Muscle of leg (tissue), 11 donors: Measurements from ENCODE around the gene GRB7. TPM values are rescaled to one million over a fixed set of nuclear protein-coding genes. Genes with fewer than 3 reads are reported as not detected.
"Not testable (repeated sequence)": the region's sequence is repeated elsewhere in the genome, so short reads cannot be mapped to it uniquely, and the experiment has no call there.

ENCODE experiments used
- DNase-seq: peaks from one replicate; pipeline ENCODE4 v3.0.0; 2013
- H3K27ac ChIP-seq: one replicate; pipeline ENCODE4 v1.5.1; 2013; ENCODE audit warnings: mild to moderate bottlenecking, low read length, control low read depth
- H3K27me3 ChIP-seq: one replicate; pipeline ENCODE4 v1.6.1; 2013; ENCODE audit warnings: low read length; ENCODE audit not compliant: control insufficient read depth, insufficient read depth
- H3K36me3 ChIP-seq: one replicate; pipeline ENCODE4 v1.6.1; 2013; ENCODE audit warnings: low read length; ENCODE audit not compliant: control insufficient read depth, insufficient read depth
- H3K4me1 ChIP-seq: one replicate; pipeline ENCODE4 v1.6.1; 2013; ENCODE audit warnings: low read length; ENCODE audit not compliant: control insufficient read depth, insufficient read depth
- H3K4me3 ChIP-seq: one replicate; pipeline ENCODE4 v1.5.1; 2013; ENCODE audit warnings: low read length, control low read depth
- H3K9me3 ChIP-seq: replicated peaks from 2 replicates; pipeline ENCODE4 v1.6.1; 2013; ENCODE audit warnings: low read depth, low read length; ENCODE audit not compliant: control insufficient read depth
- WGBS: methylation state at CpG from one replicate; pipeline ENCODE4 v1.1.5; 2013; ENCODE audit warnings: missing lambda C conversion rate; ENCODE audit not compliant: insufficient coverage; 5-methylcytosine and 5-hydroxymethylcytosine counted together
- polyA plus RNA-seq, 8 donors: library from polyadenylated mRNA; unstranded; fragments of 120-200 nt; gene quantifications; one replicate each; pipeline versions ENCODE4 v1.2.1 to v1.2.3, GENCODE V29; 2013; ENCODE audit warnings: inconsistent platforms in 1 of 8, low replicate concordance in 1 of 8; ENCODE audit not compliant: insufficient read length in 8 of 8, insufficient read depth in 1 of 8
- total RNA-seq: library from RNA; stranded (reverse); fragments of 120-200 nt; gene quantifications from one replicate; pipeline ENCODE4 v1.2.4, GENCODE V29; 2013

GRB7 gene
- total and polyA plus RNA-seq, 9 donors = 0.15 to 3.0 (median 0.56) TPM

DNA sequence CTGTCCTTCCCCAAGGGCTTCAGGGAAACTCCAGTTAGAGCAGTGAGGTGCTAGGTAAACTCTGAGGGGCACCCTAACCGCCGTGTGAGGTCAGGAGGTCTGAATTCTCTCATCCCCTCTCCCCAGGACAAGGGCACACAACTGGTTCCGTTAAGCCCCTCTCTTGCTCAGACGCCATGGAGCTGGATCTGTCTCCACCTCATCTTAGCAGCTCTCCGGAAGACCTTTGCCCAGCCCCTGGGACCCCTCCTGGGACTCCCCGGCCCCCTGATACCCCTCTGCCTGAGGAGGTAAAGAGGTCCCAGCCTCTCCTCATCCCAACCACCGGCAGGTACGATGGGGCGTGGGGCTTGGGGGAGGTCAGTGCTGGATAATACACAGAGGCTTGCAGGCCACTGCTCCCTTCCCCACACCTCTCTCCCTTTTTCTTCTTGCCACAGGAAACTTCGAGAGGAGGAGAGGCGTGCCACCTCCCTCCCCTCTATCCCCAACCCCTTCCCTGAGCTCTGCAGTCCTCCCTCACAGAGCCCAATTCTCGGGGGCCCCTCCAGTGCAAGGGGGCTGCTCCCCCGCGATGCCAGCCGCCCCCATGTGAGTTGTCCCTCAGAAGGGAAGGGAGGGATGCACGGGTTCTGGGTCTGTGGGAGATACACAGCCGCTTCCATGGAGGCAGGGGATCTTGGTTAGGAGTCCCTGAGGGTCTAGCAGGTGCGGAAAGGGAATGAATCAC lies 4.6 kb downstream of the GRB7 start:
- H3K27me3 ChIP-seq = peaks cover 69% of the 10 kb centered on the region
- no peaks in the 10 kb centered on the region for H3K9me3 ChIP-seq
- no peak for DNase-seq
- WGBS = 70% methylated on average over 8 of the region's 18 CpGs
- H3K4me1 ChIP-seq = peaks cover 30% of the 10 kb centered on the region
- no peak overlapping the region for H3K4me3 ChIP-seq
- no peaks in the 10 kb centered on the region for H3K36me3 ChIP-seq
- H3K27ac ChIP-seq = no peak overlapping the region

- 78% methylated on average over 19 of the region's 21 CpGs for WGBS
Observed at GRCh38 chr17:39742856-39743436, 5.2 kb downstream of the GRB7 start.

DNA sequence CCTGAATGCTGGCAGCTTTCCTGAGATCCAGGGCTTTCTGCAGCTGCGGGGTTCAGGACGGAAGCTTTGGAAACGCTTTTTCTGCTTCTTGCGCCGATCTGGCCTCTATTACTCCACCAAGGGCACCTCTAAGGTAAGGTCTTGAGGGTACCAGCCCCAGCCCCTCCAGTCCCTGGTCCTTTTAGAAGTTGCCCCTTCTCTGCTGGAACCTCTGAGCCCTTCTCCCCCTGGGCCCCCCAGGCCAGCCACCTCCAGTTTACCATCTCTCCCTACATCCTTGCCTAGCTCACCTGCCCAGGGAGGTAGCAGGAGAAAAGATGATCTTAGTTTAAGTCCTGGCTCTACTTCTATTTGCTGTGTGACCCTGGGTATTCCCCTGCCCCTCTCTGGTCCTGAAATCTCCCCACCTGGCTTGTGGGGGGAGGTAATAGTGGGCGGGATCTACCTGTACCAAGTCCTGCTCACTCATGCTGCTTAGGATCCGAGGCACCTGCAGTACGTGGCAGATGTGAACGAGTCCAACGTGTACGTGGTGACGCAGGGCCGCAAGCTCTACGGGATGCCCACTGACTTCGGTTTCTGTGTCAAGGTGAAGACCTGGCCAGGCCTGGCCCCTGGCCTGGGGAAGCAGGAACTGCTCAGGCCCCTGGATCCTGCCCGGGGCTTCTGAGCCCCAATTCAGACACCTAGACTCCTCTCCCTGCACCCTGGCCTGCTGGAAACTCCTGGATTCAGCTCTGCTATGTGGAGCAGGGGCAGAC lies 6.5 kb downstream of the GRB7 start:
- no peaks in the 10 kb centered on the region for H3K36me3 ChIP-seq
- no peak overlapping the region for H3K27ac ChIP-seq
- H3K4me1 ChIP-seq = peaks cover 13% of the 10 kb centered on the region
- H3K27me3 ChIP-seq = peaks cover 54% of the 10 kb centered on the region
- DNase-seq = no peak
- H3K4me3 ChIP-seq = no peak overlapping the region
- WGBS = 70% methylated on average over 12 of the region's 16 CpGs
- no peaks in the 10 kb centered on the region for H3K9me3 ChIP-seq

More at GRCh38 chr17:39742856-39743436, 5.2 kb downstream of the GRB7 start:
- H3K4me1 ChIP-seq = peaks cover 24% of the 10 kb centered on the region
- no peak overlapping the region for H3K27ac ChIP-seq
- no peaks in the 10 kb centered on the region for H3K36me3 ChIP-seq
- no peak overlapping the region for H3K4me3 ChIP-seq
- peaks cover 65% of the 10 kb centered on the region for H3K27me3 ChIP-seq
- no peak for DNase-seq
- no peaks in the 10 kb centered on the region for H3K9me3 ChIP-seq

- H3K27ac ChIP-seq = no peak overlapping the region
- 75% methylated on average over 7 of the region's 8 CpGs for WGBS
- no peak for DNase-seq
- peaks cover 7% of the 10 kb centered on the region for H3K4me1 ChIP-seq
- H3K9me3 ChIP-seq = no peaks in the 10 kb centered on the region
- H3K4me3 ChIP-seq = no peak overlapping the region
- H3K36me3 ChIP-seq = no peaks in the 10 kb centered on the region
- H3K27me3 ChIP-seq = peaks cover 48% of the 10 kb centered on the region
Observed at GRCh38 chr17:39744836-39745215, 7.1 kb downstream of the GRB7 start.

DNA sequence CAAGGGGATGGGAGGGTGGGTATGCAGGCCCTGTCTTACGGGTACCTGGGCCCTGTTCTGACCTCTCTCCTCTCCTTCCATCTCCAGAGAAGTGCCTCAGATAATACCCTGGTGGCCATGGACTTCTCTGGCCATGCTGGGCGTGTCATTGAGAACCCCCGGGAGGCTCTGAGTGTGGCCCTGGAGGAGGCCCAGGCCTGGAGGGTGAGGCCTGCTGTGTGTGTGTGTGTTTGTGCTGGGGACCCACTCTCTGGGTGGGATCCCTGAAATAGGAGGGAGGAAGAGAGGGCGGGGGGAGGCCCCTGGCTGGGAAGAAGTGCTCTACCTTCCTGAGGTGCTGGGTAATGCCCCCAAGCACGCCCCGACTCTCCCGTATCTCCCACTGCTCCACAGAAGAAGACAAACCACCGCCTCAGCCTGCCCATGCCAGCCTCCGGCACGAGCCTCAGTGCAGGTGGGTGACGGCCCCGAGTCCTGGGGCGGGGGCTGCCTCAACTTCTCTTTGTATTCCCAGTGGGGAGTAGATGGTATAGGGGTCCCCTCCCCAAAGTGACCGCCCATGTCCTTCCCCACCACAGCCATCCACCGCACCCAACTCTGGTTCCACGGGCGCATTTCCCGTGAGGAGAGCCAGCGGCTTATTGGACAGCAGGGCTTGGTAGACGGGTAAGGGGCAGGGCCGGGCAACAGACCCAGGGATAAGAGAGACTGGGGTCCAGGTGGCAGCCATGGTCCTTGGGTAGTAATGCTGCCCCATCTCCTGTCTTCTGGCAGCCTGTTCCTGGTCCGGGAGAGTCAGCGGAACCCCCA lies 7.8 kb downstream of the GRB7 start:
- WGBS = 85% methylated on average over 9 of the region's 23 CpGs
- Histone ChIP-seq H3K36me3 (no peaks in the 10 kb centered on the region), H3K4me3 (no peak overlapping the region), H3K27ac (no peak overlapping the region), H3K9me3 (no peaks in the 10 kb centered on the region), H3K4me1 (no peaks in the 10 kb centered on the region), H3K27me3 (peaks cover 41% of the 10 kb centered on the region)
- no peak for DNase-seq

DNA sequence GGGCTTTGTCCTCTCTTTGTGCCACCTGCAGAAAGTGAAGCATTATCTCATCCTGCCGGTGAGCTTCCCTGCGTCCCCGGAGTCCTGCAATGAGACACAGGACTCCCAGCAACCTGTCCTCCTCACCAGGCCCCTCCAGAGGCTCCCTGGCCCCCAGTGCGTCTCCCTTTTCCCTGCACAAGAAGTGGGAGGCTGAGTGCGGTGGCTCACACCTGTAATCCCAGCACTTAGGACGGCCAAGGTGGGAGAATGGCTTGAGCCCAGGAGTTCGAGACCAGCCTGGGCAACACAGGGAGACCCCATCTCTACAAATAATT lies 8.4 kb downstream of the GRB7 start:
- no peaks in the 10 kb centered on the region for H3K36me3 ChIP-seq

GRCh38 chr17:39747745-39748144 lies 10.0 kb downstream of the GRB7 start:
- H3K27me3 ChIP-seq = peaks cover 25% of the 10 kb centered on the region
- H3K27ac ChIP-seq = no peak overlapping the region
- H3K4me3 ChIP-seq = no peak overlapping the region
- no peaks in the 10 kb centered on the region for H3K9me3 ChIP-seq
- WGBS = 82% methylated on average over 3 of the region's 4 CpGs
- DNase-seq = no peak
- H3K4me1 ChIP-seq = peaks cover 8% of the 10 kb centered on the region
- no peaks in the 10 kb centered on the region for H3K36me3 ChIP-seq

More for the DNA sequence above, 8.4 kb downstream of the GRB7 start:
- peaks cover 40% of the 10 kb centered on the region for H3K27me3 ChIP-seq
- no peaks in the 10 kb centered on the region for H3K9me3 ChIP-seq
- no peak overlapping the region for H3K4me3 ChIP-seq
- H3K27ac ChIP-seq = no peak overlapping the region
- no peaks in the 10 kb centered on the region for H3K4me1 ChIP-seq
- DNase-seq = no peak
- 81% methylated on average over 4 of the region's 7 CpGs for WGBS

DNA sequence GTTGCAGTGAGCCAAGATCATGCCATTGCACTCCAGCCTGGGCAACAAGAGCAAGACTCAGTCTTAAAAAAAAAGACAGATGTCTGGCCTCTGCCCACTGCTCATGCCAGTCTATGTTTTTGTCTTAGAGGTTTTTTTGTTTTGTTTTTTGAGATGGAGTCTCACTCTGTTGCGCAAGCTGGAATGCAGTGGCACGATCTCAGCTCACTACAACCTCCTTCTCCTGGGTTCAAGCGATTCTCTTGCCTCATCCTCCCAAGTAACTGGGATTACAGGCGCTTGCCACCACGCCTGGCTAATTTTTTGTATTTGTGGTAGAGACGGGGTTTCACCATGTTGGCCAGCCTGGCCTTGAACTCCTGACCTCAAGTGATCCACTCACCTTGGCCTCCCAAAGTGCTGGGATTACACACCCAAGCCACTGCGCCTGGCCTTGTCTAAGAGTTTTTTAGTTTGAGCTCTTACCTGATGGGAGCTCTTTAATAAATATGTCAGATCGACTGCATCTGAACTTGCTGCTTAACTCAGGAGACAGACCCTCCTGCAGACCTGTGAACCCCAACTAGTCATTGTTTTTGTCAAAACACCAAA lies 10.8 kb downstream of the GRB7 start:
- H3K4me1 ChIP-seq = peaks cover 13% of the 10 kb centered on the region
- not testable (repeated sequence) for H3K9me3 ChIP-seq, H3K36me3 ChIP-seq, DNase-seq, H3K4me3 ChIP-seq, H3K27ac ChIP-seq
- peaks cover 17% of the 10 kb centered on the region for H3K27me3 ChIP-seq
- no CpG with 5 or more reads among the region's 8 CpGs for WGBS

- Histone ChIP-seq H3K4me3 (no peak overlapping the region), H3K27me3 (peaks cover 11% of the 10 kb centered on the region), H3K36me3 (no peaks in the 10 kb centered on the region), H3K9me3 (no peaks in the 10 kb centered on the region), H3K4me1 (peaks cover 21% of the 10 kb centered on the region), H3K27ac (no peak overlapping the region)
- WGBS = 64% methylated on average over 7 of the region's 9 CpGs
- no peak for DNase-seq
Observed at GRCh38 chr17:39750131-39751015, 12.6 kb downstream of the GRB7 start.
